Measurements from ENCODE around the gene FAM171A1. TPM values are rescaled to one million over a fixed set of nuclear protein-coding genes. Genes with fewer than 3 reads are reported as not detected.

Gene FAM171A1
- total RNA-seq, 2 donors from 2014 or later = 22.1 to 29.1 TPM

DNA sequence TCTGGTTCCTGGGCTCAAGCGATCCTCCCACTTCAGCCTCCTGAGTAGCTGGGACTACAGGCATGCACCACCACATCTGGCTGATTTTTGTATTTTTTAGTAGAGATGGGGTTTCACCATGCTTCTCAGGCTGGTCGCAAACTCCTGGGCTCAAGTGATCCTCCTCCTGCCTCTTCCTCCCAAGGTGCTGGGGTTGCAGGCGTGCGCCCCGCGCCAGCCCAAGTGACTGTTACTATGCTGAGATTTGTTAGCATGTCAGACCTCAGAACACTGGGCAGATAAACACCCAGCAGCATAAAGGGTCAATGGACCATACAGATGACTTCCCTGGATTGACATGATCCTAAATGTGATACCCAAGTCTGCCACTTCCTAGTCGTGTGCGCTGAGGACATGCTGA lies 142.7 kb downstream of the FAM171A1 start:
- intact Hi-C loops (cut with DNase I) = no loop called here
- no peak overlapping the region for H3K27ac ChIP-seq
- ATAC-seq = no peak
- WGBS, 2 donors = 73 to 94% methylated on average over 8 of the region's 8 CpGs
- H3K27me3 ChIP-seq = no peaks in the 10 kb centered on the region
- TF ChIP-seq, protein P1, sequence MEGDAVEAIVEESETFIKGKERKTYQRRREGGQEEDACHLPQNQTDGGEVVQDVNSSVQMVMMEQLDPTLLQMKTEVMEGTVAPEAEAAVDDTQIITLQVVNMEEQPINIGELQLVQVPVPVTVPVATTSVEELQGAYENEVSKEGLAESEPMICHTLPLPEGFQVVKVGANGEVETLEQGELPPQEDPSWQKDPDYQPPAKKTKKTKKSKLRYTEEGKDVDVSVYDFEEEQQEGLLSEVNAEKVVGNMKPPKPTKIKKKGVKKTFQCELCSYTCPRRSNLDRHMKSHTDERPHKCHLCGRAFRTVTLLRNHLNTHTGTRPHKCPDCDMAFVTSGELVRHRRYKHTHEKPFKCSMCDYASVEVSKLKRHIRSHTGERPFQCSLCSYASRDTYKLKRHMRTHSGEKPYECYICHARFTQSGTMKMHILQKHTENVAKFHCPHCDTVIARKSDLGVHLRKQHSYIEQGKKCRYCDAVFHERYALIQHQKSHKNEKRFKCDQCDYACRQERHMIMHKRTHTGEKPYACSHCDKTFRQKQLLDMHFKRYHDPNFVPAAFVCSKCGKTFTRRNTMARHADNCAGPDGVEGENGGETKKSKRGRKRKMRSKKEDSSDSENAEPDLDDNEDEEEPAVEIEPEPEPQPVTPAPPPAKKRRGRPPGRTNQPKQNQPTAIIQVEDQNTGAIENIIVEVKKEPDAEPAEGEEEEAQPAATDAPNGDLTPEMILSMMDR (IDR thresholded peaks at IDR 0.05) = no peak
- TF ChIP-seq POLR2A (IDR thresholded peaks at IDR 0.05) = no peak
- peaks cover 35% of the 10 kb centered on the region for H3K4me1 ChIP-seq
- no peak overlapping the region for H3K4me3 ChIP-seq
- DNase-seq = no peak
- H3K9me3 ChIP-seq = no peaks in the 10 kb centered on the region
- no peaks in the 10 kb centered on the region for H3K36me3 ChIP-seq (replicated peaks in 1 of 2; ENCODE audit: insufficient read depth in 1 of 2, low read depth in 2 of 2)

DNA sequence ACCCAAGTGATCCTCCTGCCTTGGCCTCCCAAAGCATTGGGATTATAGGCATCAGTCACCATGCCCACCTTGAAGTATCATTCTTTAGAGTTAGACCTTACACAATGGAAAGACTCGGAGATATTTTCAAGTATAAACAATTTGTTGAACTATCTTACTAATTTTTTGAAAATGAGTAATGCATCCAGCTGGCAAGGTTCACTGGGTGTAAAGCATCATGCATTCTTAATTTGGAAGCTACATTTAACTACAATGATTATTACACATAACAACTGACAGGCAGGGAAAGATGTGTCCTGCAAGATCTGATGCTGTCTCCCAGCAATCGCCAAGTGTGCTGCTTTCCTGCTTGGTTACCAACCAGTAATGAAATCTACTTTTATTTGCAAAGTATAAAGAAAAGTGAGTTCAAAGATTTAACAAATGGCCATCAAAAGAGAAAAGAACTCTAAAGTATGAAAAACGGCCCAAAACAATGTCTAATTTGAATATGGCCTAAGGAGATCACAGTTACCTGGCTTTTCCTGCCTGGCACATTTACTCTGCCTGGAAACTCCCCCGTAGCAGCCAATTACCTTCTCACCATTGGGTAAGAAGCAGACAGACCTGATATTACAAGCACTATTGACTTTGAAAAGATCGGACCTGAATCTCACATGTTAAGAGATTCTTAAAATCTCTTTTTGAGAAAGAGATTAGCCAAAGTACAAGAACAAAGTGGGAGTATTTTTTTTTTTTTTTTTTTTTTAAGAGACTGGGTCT lies 143.3 kb downstream of the FAM171A1 start:
- no peaks in the 10 kb centered on the region for H3K36me3 ChIP-seq (replicated peaks in 1 of 2; ENCODE audit: insufficient read depth in 1 of 2, low read depth in 2 of 2)
- H3K4me3 ChIP-seq = no peak overlapping the region
- ATAC-seq (peak; percentile 56), DNase-seq (peak in 1 of 4 donors; percentile 14)
- no peaks in the 10 kb centered on the region for H3K9me3 ChIP-seq
- H3K27ac ChIP-seq = no peak overlapping the region
- no peak for TF ChIP-seq POLR2A (IDR thresholded peaks at IDR 0.05)
- TF ChIP-seq, protein P1 (IDR thresholded peaks at IDR 0.05) = no peak
- 54 to 56% methylated on average over 5 of the region's 5 CpGs for WGBS, 2 donors
- intact Hi-C loops (cut with DNase I) = no loop called here
- H3K4me1 ChIP-seq = peaks cover 35% of the 10 kb centered on the region
- H3K27me3 ChIP-seq = no peaks in the 10 kb centered on the region

DNA sequence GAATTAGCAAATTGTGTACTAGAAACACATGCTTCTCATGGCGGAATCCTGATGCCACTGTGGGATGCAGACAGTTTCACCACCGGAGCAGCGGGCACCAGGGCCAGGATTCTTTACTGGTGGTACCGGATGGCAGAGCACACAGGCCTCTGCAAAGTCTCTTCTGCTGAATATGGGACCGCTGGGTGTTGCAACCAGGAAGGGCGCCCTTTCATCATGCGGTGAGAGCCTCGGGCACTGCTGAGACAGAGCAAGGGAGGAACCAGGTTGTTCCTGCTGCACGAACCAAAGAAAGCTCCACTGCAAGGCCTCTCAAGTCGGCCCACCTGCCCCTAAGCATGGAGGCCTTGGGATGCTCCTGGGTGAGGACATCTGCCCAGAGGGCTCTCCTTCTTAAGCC lies 145.6 kb downstream of the FAM171A1 start:
- ATAC-seq = no peak

DNA sequence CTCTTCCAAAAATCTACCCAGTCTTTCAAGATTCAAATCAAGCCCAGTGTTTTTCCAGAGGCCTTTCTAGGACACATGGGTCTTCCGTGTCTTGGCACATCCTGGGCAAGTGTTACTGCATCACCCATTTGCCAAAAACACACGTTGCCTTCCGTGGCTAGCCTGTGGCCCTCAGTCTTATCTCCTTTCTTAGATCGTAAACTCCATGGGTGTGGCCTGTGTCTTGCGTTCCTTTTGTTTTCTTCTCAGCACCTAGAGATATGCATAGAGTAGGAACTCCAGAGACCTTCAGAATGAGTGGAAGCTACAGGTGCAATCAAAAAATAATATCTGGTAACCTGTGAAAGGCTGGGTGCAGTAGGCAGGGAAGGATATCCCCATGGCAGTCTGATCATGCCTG lies 146.1 kb downstream of the FAM171A1 start:
- no peak for TF ChIP-seq POLR2A (IDR thresholded peaks at IDR 0.05)
- TF ChIP-seq, protein P1 (IDR thresholded peaks at IDR 0.05) = no peak
- no peaks in the 10 kb centered on the region for H3K9me3 ChIP-seq
- peaks cover 9% of the 10 kb centered on the region for H3K4me1 ChIP-seq
- DNase-seq = no peak
- no peak for ATAC-seq
- H3K36me3 ChIP-seq (replicated peaks in 1 of 2; ENCODE audit: insufficient read depth in 1 of 2, low read depth in 2 of 2) = peaks cover 0 to 4% of the 10 kb centered on the region in 2 donors
- H3K4me3 ChIP-seq = no peak overlapping the region
- H3K27me3 ChIP-seq = no peaks in the 10 kb centered on the region
- H3K27ac ChIP-seq = no peak overlapping the region
- WGBS, 2 donors = 64 to 66% methylated on average over 5 of the region's 5 CpGs
- intact Hi-C loops (cut with DNase I) = no loop called here

More for the DNA sequence above, 145.6 kb downstream of the FAM171A1 start:
- Histone ChIP-seq H3K27me3 (no peaks in the 10 kb centered on the region), H3K4me1 (peaks cover 13% of the 10 kb centered on the region), H3K4me3 (no peak overlapping the region), H3K36me3 (replicated peaks in 1 of 2; ENCODE audit: insufficient read depth in 1 of 2, low read depth in 2 of 2) (peaks cover 0 to 4% of the 10 kb centered on the region in 2 donors), H3K27ac (no peak overlapping the region), H3K9me3 (no peaks in the 10 kb centered on the region)
- TF ChIP-seq, protein P1 (IDR thresholded peaks at IDR 0.05) = no peak
- TF ChIP-seq POLR2A (IDR thresholded peaks at IDR 0.05) = no peak
- WGBS, 2 donors = 94 to 97% methylated on average over 9 of the region's 10 CpGs
- no peak for DNase-seq
- intact Hi-C loops (cut with DNase I) = no loop called here

DNA sequence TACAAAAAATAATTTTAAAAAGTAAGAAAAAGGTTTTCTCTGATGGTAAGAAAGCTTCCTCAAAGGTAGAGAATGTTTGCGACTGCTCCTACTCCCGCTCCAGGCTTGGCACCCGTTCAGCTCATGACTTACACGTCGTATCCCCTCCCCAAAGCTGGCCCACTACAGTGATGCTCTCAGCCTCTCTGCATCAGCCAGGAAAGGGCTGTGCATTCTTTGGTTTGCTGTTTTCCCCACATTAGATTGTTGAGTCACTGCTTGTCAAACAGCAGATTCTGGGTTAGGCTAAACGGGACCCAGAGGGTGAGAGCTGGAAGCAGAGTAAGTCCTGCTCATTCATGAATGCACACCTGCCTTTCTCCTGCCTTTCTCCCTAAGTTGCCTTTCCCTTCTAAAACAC lies 147.9 kb downstream of the FAM171A1 start:
- Histone ChIP-seq H3K36me3 (replicated peaks in 1 of 2; ENCODE audit: insufficient read depth in 1 of 2, low read depth in 2 of 2) (peaks cover 0 to 4% of the 10 kb centered on the region in 2 donors), H3K9me3 (no peaks in the 10 kb centered on the region), H3K4me1 (no peaks in the 10 kb centered on the region), H3K27me3 (no peaks in the 10 kb centered on the region), H3K27ac (no peak overlapping the region), H3K4me3 (no peak overlapping the region)
- intact Hi-C loops (cut with DNase I) = no loop called here
- no peak for DNase-seq
- WGBS, 2 donors = 92 to 93% methylated on average over 6 of the region's 6 CpGs
- TF ChIP-seq POLR2A (IDR thresholded peaks at IDR 0.05) = no peak
- TF ChIP-seq, protein P1 (IDR thresholded peaks at IDR 0.05) = no peak
- no peak for ATAC-seq

All from body of pancreas (tissue), 4 donors.